Measurements from ENCODE around the gene TUT1.

GRCh38 chr11:62608776-62609175 lies 17.5 kb upstream of the TUT1 start:
- TF ChIP-seq, protein P1, sequence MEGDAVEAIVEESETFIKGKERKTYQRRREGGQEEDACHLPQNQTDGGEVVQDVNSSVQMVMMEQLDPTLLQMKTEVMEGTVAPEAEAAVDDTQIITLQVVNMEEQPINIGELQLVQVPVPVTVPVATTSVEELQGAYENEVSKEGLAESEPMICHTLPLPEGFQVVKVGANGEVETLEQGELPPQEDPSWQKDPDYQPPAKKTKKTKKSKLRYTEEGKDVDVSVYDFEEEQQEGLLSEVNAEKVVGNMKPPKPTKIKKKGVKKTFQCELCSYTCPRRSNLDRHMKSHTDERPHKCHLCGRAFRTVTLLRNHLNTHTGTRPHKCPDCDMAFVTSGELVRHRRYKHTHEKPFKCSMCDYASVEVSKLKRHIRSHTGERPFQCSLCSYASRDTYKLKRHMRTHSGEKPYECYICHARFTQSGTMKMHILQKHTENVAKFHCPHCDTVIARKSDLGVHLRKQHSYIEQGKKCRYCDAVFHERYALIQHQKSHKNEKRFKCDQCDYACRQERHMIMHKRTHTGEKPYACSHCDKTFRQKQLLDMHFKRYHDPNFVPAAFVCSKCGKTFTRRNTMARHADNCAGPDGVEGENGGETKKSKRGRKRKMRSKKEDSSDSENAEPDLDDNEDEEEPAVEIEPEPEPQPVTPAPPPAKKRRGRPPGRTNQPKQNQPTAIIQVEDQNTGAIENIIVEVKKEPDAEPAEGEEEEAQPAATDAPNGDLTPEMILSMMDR (IDR thresholded peaks at IDR 0.05) = no peak
- TF ChIP-seq EP300 (IDR thresholded peaks at IDR 0.05) = no peak
- TF ChIP-seq POLR2A (IDR thresholded peaks at IDR 0.05) = no peak
